A549 treated with RU486 at 1 μM for 4 hours (cell line): ENCODE measurements around the gene BGLAP. TPM values are rescaled to one million over a fixed set of nuclear protein-coding genes. Genes with fewer than 3 reads are reported as not detected.

Experiments used
- total RNA-seq: library from RNA; stranded (reverse); fragments of 200-300 nt; extraction: Qiagen RNA extraction; gene quantifications from 5 replicates; pipeline ENCODE4 v1.2.3, GENCODE V29; 2022; ENCODE audit warnings: low read depth

Gene BGLAP
- 0.66 TPM in 1 of 5 replicates, not detected in the others for total RNA-seq

DNA sequence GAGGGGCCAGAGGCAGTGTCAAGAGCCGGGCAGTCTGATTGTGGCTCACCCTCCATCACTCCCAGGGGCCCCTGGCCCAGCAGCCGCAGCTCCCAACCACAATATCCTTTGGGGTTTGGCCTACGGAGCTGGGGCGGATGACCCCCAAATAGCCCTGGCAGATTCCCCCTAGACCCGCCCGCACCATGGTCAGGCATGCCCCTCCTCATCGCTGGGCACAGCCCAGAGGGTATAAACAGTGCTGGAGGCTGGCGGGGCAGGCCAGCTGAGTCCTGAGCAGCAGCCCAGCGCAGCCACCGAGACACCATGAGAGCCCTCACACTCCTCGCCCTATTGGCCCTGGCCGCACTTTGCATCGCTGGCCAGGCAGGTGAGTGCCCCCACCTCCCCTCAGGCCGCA lies at the start of gene BGLAP:
TSS of gene BGLAP (plus strand) at position 259 of the 400 bp plus-strand sequence. CDS start at position 307, 48 bp downstream.

DNA sequence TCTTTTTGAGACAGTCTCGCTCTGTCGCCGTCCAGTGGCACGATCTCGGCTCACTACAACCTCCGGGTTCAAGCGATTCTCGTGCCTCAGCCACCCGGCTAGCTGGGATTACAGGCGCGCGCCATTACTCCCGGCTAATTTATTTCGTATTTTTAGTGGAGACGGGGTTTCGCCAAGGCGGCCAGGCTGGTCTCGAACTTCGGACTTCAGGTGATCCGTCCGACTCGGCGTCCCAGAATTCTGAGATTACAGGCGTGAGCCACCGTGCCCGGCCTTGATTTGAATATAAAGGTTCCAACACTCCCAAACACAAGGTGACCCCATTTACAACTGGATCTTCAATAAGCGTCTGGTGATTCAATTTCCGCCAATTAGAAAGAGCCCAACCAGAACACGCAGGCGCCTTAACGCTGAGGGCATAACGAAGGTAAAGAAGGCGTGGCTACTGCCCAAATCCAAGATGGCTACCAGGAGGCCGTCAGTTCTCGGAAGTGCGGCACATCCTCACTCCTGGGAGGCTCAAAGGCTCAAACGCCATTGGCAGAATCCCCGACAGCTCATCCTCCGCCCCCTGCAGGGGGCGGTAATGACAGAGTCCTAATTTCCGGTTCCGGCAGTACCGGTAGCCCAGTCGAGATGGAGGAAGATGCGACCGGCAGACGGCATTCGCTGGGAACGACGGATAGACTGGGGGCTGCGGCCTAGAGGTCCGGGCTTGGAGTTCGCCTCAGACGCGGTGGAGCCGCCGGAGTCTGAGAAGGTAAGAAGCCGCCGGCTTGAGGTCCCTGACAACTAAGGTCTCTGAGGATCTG lies 48.3 kb upstream of the BGLAP start, which contains the start of gene SLC25A44:
TSS of gene SLC25A44 (plus strand) at position 617 of the 812 bp plus-strand sequence. CDS start 5,744 bp downstream, outside the sequence.

GRCh38 chr1:156212833-156213643 lies 28.9 kb upstream of the BGLAP start, which contains the start of gene PMF1:
TSS of gene PMF1 (plus strand) at chr1:156213007. CDS start at chr1:156213016, 9 bp downstream.

GRCh38 chr1:156247460-156248322 lies 5.7 kb downstream of the BGLAP start, which contains the start of gene PAQR6:
TSS of gene PAQR6 (minus strand) at chr1:156248056. CDS start at chr1:156246731, 1,325 bp downstream.

DNA sequence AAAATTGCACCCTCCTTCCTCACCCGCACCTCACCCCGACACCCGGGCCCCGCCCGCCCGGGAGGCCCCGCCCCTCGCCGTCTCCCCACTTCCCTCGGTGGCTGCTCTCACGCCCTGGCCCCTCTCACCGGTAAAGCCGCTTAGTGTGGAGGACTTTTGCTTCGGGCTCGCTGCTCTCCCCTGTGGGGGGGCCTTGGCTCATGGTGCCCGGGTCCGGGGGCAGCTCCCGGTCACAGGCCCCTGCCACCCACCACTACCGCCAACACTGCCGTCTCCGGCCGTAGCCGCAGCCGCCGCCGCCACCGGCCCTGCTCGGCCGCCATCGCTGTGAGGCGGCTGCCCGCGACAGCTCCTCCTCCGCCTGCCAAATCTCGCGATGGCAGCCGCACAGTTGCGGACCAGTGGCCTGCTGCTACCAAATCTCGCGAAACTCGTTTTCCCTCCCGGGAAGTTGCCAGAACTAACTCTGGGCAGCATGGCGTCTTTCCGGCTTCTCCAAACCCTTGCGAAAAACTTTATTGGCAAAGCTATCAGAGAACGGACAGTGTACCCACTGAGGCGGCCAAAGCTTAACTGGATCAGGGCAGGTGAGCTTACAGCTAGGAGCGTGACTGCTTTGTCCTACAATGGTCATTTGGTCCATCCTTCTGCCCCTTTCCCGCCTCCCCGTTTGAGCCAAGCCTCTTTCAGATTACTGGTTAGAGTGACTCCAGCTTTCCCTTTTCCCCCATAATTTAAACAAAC lies 40.7 kb downstream of the BGLAP start, which contains the start of gene SMG5:
TSS of gene SMG5 (minus strand) at position 347 of the 744 bp plus-strand sequence. CDS start at position 202, 145 bp downstream.

GRCh38 chr1:156284112-156284511 lies 42.1 kb downstream of the BGLAP start, which contains the start of gene TMEM79:
TSS of gene TMEM79 (plus strand) at chr1:156284325. CDS start at chr1:156285227, 902 bp downstream.

Other genes with a start within 250 kb of the BGLAP start
- 262 to 286 TPM (median 273 TPM) in 5 replicates for gene SSR2, start 221.2 kb upstream of the BGLAP start, total RNA-seq
- 34.5 to 44.2 TPM (median 40.3 TPM) in 5 replicates for gene UBQLN4, start 188.4 kb upstream of the BGLAP start, total RNA-seq
- gene LAMTOR2, start 187.4 kb upstream of the BGLAP start, total RNA-seq, result 155 to 174 TPM (median 157 TPM) in 5 replicates
- gene RAB25, start 181.0 kb upstream of the BGLAP start, total RNA-seq, result 0.24 TPM in 1 of 5 replicates, not detected in the others
- 1.2 to 3.2 TPM (median 2.3 TPM) in 5 replicates for gene MEX3A, start 159.7 kb upstream of the BGLAP start, total RNA-seq
- gene LMNA, start 127.5 kb upstream of the BGLAP start, total RNA-seq, result 580 to 740 TPM (median 720 TPM) in 5 replicates
- gene SEMA4A, start 88.6 kb upstream of the BGLAP start, total RNA-seq, result 0.17 to 0.53 TPM (median 0.44 TPM) in 5 replicates
- 25.2 to 30.7 TPM (median 26.8 TPM) in 5 replicates for gene SLC25A44, start 48.1 kb upstream of the BGLAP start, total RNA-seq
- gene PMF1, start 29.2 kb upstream of the BGLAP start, total RNA-seq, result 58.3 to 67.8 TPM (median 60.6 TPM) in 5 replicates
- 2.2 to 5.0 TPM (median 3.6 TPM) in 5 replicates for gene PAQR6, start 5.9 kb downstream of the BGLAP start, total RNA-seq
- 39.9 to 48.9 TPM (median 46.9 TPM) in 5 replicates for gene SMG5, start 40.6 kb downstream of the BGLAP start, total RNA-seq
- gene TMEM79, start 42.1 kb downstream of the BGLAP start, total RNA-seq, result 5.3 to 8.9 TPM (median 7.7 TPM) in 5 replicates
- gene GLMP, start 53.5 kb downstream of the BGLAP start, total RNA-seq, result 33.5 to 50.4 TPM (median 43.5 TPM) in 5 replicates
- gene VHLL, start 57.1 kb downstream of the BGLAP start, total RNA-seq, result not detected in 5 replicates
- 379 to 433 TPM (median 412 TPM) in 5 replicates for gene CCT3, start 96.1 kb downstream of the BGLAP start, total RNA-seq
- gene TSACC, start 96.3 kb downstream of the BGLAP start, total RNA-seq, result 1.2 to 3.0 TPM (median 1.6 TPM) in 5 replicates
- gene RHBG, start 127.0 kb downstream of the BGLAP start, total RNA-seq, result not detected in 5 replicates